ENCODE data around the gene PLXNA2.

PLXNA2 gene

GRCh38 chr1:208178091-208178529, 66.1 kb downstream of the PLXNA2 start:
- DNase-seq = peak; percentile 64 to 74

GRCh38 chr1:208177656-208178055, 66.5 kb downstream of the PLXNA2 start:
- DNase-seq = no peak

GRCh38 chr1:208176649-208177048, 67.5 kb downstream of the PLXNA2 start:
- DNase-seq = no peak

GRCh38 chr1:208175508-208175895, 68.7 kb downstream of the PLXNA2 start:
- DNase-seq = no peak

- no peak for DNase-seq
Observed at GRCh38 chr1:208174731-208175507, 69.3 kb downstream of the PLXNA2 start.

GRCh38 chr1:208174200-208174599, 70.0 kb downstream of the PLXNA2 start:
- no peak for DNase-seq

GRCh38 chr1:208173749-208174148, 70.4 kb downstream of the PLXNA2 start:
- DNase-seq = no peak

GRCh38 chr1:208172423-208173145, 71.6 kb downstream of the PLXNA2 start:
- DNase-seq = no peak

- DNase-seq = no peak
Observed at GRCh38 chr1:208171616-208172422, 72.4 kb downstream of the PLXNA2 start.

GRCh38 chr1:208170252-208170651, 73.9 kb downstream of the PLXNA2 start:
- peak in 1 of 2 experiments; percentile 58 for DNase-seq

- DNase-seq = no peak
Observed at GRCh38 chr1:208169081-208169879, 74.9 kb downstream of the PLXNA2 start.

GRCh38 chr1:208167261-208167869, 76.8 kb downstream of the PLXNA2 start:
- DNase-seq = no peak

GRCh38 chr1:208166340-208167138, 77.6 kb downstream of the PLXNA2 start:
- no peak for DNase-seq

- no peak for DNase-seq
Observed at GRCh38 chr1:208165659-208166058, 78.5 kb downstream of the PLXNA2 start.

- no peak for DNase-seq
Observed at GRCh38 chr1:208164609-208165008, 79.6 kb downstream of the PLXNA2 start.

GRCh38 chr1:208163539-208163938, 80.6 kb downstream of the PLXNA2 start:
- no peak for DNase-seq

- DNase-seq = no peak
Observed at GRCh38 chr1:208162903-208163302, 81.3 kb downstream of the PLXNA2 start.

- DNase-seq = no peak
Observed at GRCh38 chr1:208161656-208162375, 82.4 kb downstream of the PLXNA2 start.

GRCh38 chr1:208161005-208161404, 83.2 kb downstream of the PLXNA2 start:
- no peak for DNase-seq

GRCh38 chr1:208160259-208160819, 83.8 kb downstream of the PLXNA2 start:
- no peak for DNase-seq

Measured in SHP77 (cell line).